Keratinocyte (primary cell): ENCODE measurements around the gene TXLNG. TPM values are rescaled to one million over a fixed set of nuclear protein-coding genes. Genes with fewer than 3 reads are reported as not detected.

Experiments used
- DNase-seq: peaks from one replicate; pipeline ENCODE4 v3.0.0-alpha.2; 2011; ENCODE audit warnings: low read depth, missing footprints, low spot score
- FAIRE-seq: peaks from 2 replicates; lab custom pipeline; 2011; peaks lifted over from hg19 to GRCh38; lab: Jason Lieb, UNC
- H2AFZ ChIP-seq: 2 replicates; pipeline ENCODE4 v1.6.0; 2012; ENCODE audit warnings: low read length, control low read depth, inconsistent platforms; ENCODE audit not compliant: control insufficient read depth
- H3K27ac ChIP-seq: 2 replicates; pipeline ENCODE4 v1.5.1; 2011; ENCODE audit warnings: low read length; ENCODE audit not compliant: control insufficient read depth, insufficient read depth
- H3K27me3 ChIP-seq: 3 replicates; pipeline ENCODE4 v1.6.0; 2011; ENCODE audit warnings: low read length; ENCODE audit not compliant: control insufficient read depth, insufficient read depth; ENCODE audit errors: extremely low read depth
- H3K36me3 ChIP-seq, 2 experiments: 2 replicates in 1 of 2; 3 replicates in 1 of 2; pipeline ENCODE4 v1.5.1; 2011; ENCODE audit warnings: low read length in 2 of 2, mild to moderate bottlenecking in 1 of 2; ENCODE audit not compliant: control insufficient read depth in 2 of 2, insufficient read depth in 2 of 2; ENCODE audit errors: extremely low read depth in 1 of 2
- H3K4me1 ChIP-seq: 3 replicates; pipeline ENCODE4 v1.5.1; 2011; ENCODE audit warnings: low read length; ENCODE audit not compliant: control insufficient read depth, insufficient read depth; ENCODE audit errors: extremely low read depth
- H3K4me2 ChIP-seq: 3 replicates; pipeline ENCODE4 v1.6.0; 2011; ENCODE audit warnings: low read depth, low read length; ENCODE audit not compliant: control insufficient read depth, insufficient read depth; ENCODE audit errors: extremely low read depth
- H3K4me3 ChIP-seq, 3 experiments: fragments of 200-600 bp in 1 of 3; sonication (generic) in 1 of 3; 2 replicates in 2 of 3; 3 replicates in 1 of 3; pipeline ENCODE4 v1.5.1; 2011 to 2016; ENCODE audit warnings: low read length in 3 of 3, mild to moderate bottlenecking in 3 of 3, control low read depth in 2 of 3, inconsistent platforms in 1 of 3, low read depth in 1 of 3, mixed read lengths in 1 of 3, mixed run types in 1 of 3, moderate library complexity in 1 of 3; ENCODE audit not compliant: control insufficient read depth in 2 of 3, insufficient read depth in 2 of 3; ENCODE audit errors: extremely low read depth in 1 of 3
- H3K79me2 ChIP-seq: 2 replicates; pipeline ENCODE4 v1.6.0; 2012; ENCODE audit warnings: low read length; ENCODE audit not compliant: control insufficient read depth, insufficient read depth
- H3K9ac ChIP-seq: 3 replicates; pipeline ENCODE4 v1.6.0; 2011; ENCODE audit warnings: low read length; ENCODE audit not compliant: control insufficient read depth, insufficient read depth; ENCODE audit errors: extremely low read depth
- H3K9me1 ChIP-seq: 3 replicates; pipeline ENCODE4 v1.6.0; 2011; ENCODE audit warnings: low read length; ENCODE audit not compliant: control insufficient read depth, insufficient read depth; ENCODE audit errors: extremely low read depth
- H3K9me3 ChIP-seq: 2 replicates; pipeline ENCODE4 v1.5.1; 2012; ENCODE audit warnings: low read depth, low read length; ENCODE audit not compliant: control insufficient read depth
- H4K20me1 ChIP-seq: 3 replicates; pipeline ENCODE4 v1.6.0; 2011; ENCODE audit warnings: low read length; ENCODE audit not compliant: control insufficient read depth, insufficient read depth; ENCODE audit errors: extremely low read depth
- EZH2 ChIP-seq: IDR thresholded peaks from one replicate; pipeline ENCODE4 v1.6.1; 2012; ENCODE audit warnings: inconsistent platforms, mild to moderate bottlenecking, low read length, moderate library complexity
- dilution Hi-C: fragments of 300-500 bp; cut with MboI; formaldehyde crosslinking; loops from one replicate; pipeline ENCODE4 v1.7.0; 2020; ENCODE audit warnings: low sequenced_read_pairs; ENCODE audit not compliant: extremely low pct_ligation_motif_present
- polyA plus RNA-seq, 5 experiments: library from polyadenylated mRNA; depleted of rRNA in 3 of 5; stranded (reverse) in 3 of 5; stranded (forward) in 1 of 5; unstranded in 1 of 5; fragments of >200 nt; gene quantifications; 1 replicate in 1 of 5; 2 replicates in 3 of 5; 3 replicates in 1 of 5; pipeline versions ENCODE4 v1.2.1 to v1.2.3, GENCODE V29; 2011 to 2012; ENCODE audit warnings: missing spikeins in 2 of 5, low read depth in 1 of 5, low replicate concordance in 1 of 5
- TF ChIP-seq, protein P1 (sequence below), 3 experiments: IDR thresholded peaks in 1 of 3; conservative IDR thresholded peaks in 1 of 3; optimal IDR thresholded peaks in 1 of 3; 2 replicates in 2 of 3; 3 replicates in 1 of 3; pipeline versions ENCODE3 to v1.5.1; 2011; ENCODE audit warnings: low read length in 3 of 3, mild to moderate bottlenecking in 3 of 3, moderate library complexity in 2 of 3, control low read depth in 1 of 3, inconsistent platforms in 1 of 3; ENCODE audit not compliant: insufficient read depth in 2 of 3; ENCODE audit errors: extremely low read depth in 1 of 3

TXLNG gene
- polyA plus RNA-seq, 1 donor (not counting 4 experiments of a cell fraction or from before 2014, with no cell fraction given): 38.5 TPM

GRCh38 chrX:16851421-16851820 lies 65.2 kb downstream of the TXLNG start:
- Histone ChIP-seq H3K27ac (no peak overlapping the region), H3K9ac (no peak overlapping the region), H2AFZ (no peak overlapping the region), H3K4me1 (peaks cover 5% of the 10 kb centered on the region), H4K20me1 (no peaks in the 10 kb centered on the region), H3K9me1 (no peaks in the 10 kb centered on the region), H3K79me2 (peaks cover 15% of the 10 kb centered on the region), H3K4me3 (no peak overlapping the region), H3K36me3 (peaks cover 7 to 9% of the 10 kb centered on the region in 2 experiments), H3K27me3 (no peaks in the 10 kb centered on the region), H3K4me2 (no peak overlapping the region), H3K9me3 (no peaks in the 10 kb centered on the region)
- FAIRE-seq: no peak
- no peak for DNase-seq
- dilution Hi-C loops: no loop called here
- TF ChIP-seq EZH2: no peak
- TF ChIP-seq, protein P1, sequence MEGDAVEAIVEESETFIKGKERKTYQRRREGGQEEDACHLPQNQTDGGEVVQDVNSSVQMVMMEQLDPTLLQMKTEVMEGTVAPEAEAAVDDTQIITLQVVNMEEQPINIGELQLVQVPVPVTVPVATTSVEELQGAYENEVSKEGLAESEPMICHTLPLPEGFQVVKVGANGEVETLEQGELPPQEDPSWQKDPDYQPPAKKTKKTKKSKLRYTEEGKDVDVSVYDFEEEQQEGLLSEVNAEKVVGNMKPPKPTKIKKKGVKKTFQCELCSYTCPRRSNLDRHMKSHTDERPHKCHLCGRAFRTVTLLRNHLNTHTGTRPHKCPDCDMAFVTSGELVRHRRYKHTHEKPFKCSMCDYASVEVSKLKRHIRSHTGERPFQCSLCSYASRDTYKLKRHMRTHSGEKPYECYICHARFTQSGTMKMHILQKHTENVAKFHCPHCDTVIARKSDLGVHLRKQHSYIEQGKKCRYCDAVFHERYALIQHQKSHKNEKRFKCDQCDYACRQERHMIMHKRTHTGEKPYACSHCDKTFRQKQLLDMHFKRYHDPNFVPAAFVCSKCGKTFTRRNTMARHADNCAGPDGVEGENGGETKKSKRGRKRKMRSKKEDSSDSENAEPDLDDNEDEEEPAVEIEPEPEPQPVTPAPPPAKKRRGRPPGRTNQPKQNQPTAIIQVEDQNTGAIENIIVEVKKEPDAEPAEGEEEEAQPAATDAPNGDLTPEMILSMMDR (optimal IDR thresholded peaks at IDR 0.05 in 1 of 3, IDR thresholded peaks at IDR 0.05 in 1 of 3, conservative IDR thresholded peaks at IDR 0.05 in 1 of 3; ENCODE audit: extremely low read depth in 1 of 3, insufficient read depth in 2 of 3, low read length in 3 of 3): no peak

- FAIRE-seq (no peak), DNase-seq (no peak)
- no peaks in the 10 kb centered on the region for H4K20me1 ChIP-seq
- no peak overlapping the region for H3K9ac ChIP-seq
- TF ChIP-seq, protein P1 (optimal IDR thresholded peaks at IDR 0.05 in 1 of 3, IDR thresholded peaks at IDR 0.05 in 1 of 3, conservative IDR thresholded peaks at IDR 0.05 in 1 of 3; ENCODE audit: extremely low read depth in 1 of 3, insufficient read depth in 2 of 3, low read length in 3 of 3): no peak
- TF ChIP-seq EZH2: no peak
- H2AFZ ChIP-seq: no peak overlapping the region
- dilution Hi-C loops: no loop called here
- H3K36me3 ChIP-seq: peaks cover 8 to 9% of the 10 kb centered on the region in 2 experiments
- H3K4me2 ChIP-seq: no peak overlapping the region
- no peak overlapping the region for H3K27ac ChIP-seq
- no peaks in the 10 kb centered on the region for H3K9me1 ChIP-seq
- H3K79me2 ChIP-seq: peaks cover 15% of the 10 kb centered on the region
- H3K4me3 ChIP-seq: no peak overlapping the region
- H3K4me1 ChIP-seq: peaks cover 5% of the 10 kb centered on the region
- no peaks in the 10 kb centered on the region for H3K9me3 ChIP-seq
- no peaks in the 10 kb centered on the region for H3K27me3 ChIP-seq
Measured at GRCh38 chrX:16851827-16852226, 65.6 kb downstream of the TXLNG start.
